HCT116 (cell line): Measurements from ENCODE around the gene CRACR2A.

ENCODE experiments used
- ATF3 ChIP-seq: IDR thresholded peaks from 2 replicates; pipeline ENCODE4 v1.6.1; 2012
- CTCF ChIP-seq, 3 experiments: fragments of 200-600 bp in 1 of 3; sonication (generic) in 1 of 3; IDR thresholded peaks in 2 of 3; conservative IDR thresholded peaks in 1 of 3; 2 replicates each; pipeline ENCODE4 v1.5.1; 2012 to 2017; ENCODE audit warnings: low read depth in 2 of 3, low read length in 2 of 3, antibody characterized with exemption in 1 of 3, borderline replicate concordance in 1 of 3, control low read depth in 1 of 3, mild to moderate bottlenecking in 1 of 3, mixed read lengths in 1 of 3, mixed run types in 1 of 3, moderate library complexity in 1 of 3; ENCODE audit not compliant: insufficient read depth in 1 of 3
- EZH2 ChIP-seq: fragments of 200-600 bp; sonication (generic); IDR thresholded peaks from 2 replicates; pipeline ENCODE4 v1.6.1; 2017; ENCODE audit warnings: antibody characterized with exemption, mixed run types
- EZH2phosphoT487 ChIP-seq: fragments of 200-600 bp; IDR thresholded peaks from 2 replicates; pipeline ENCODE4 v1.6.1; 2018; ENCODE audit warnings: antibody characterized with exemption, borderline replicate concordance
- JUND ChIP-seq: IDR thresholded peaks from 2 replicates; pipeline ENCODE4 v1.6.1; 2012
- POLR2A ChIP-seq: IDR thresholded peaks from 2 replicates; pipeline ENCODE4 v1.7.0; 2011; ENCODE audit warnings: borderline replicate concordance; ENCODE audit not compliant: insufficient read depth, insufficient read length; ENCODE audit errors: extremely low read depth
- POLR2AphosphoS5 ChIP-seq: IDR thresholded peaks from 2 replicates; pipeline ENCODE4 v1.6.1; 2011; ENCODE audit warnings: mild to moderate bottlenecking, low read depth, low read length, moderate library complexity
- RAD21 ChIP-seq: IDR thresholded peaks from 2 replicates; pipeline ENCODE4 v1.6.1; 2012; ENCODE audit warnings: low read depth, mild to moderate bottlenecking
- TCF7L2 ChIP-seq: IDR thresholded peaks from 2 replicates; pipeline ENCODE4 v1.7.0; 2011; ENCODE audit warnings: borderline replicate concordance, inconsistent platforms; ENCODE audit not compliant: insufficient read depth, insufficient read length; ENCODE audit errors: extremely low read depth
- ZNF274 ChIP-seq: fragments of 200-500 bp; sonication (Bioruptor generic); IDR thresholded peaks from 2 replicates; pipeline ENCODE4 v1.6.1; 2014; ENCODE audit warnings: mild to moderate bottlenecking, low read depth, low read length, inconsistent platforms

DNA sequence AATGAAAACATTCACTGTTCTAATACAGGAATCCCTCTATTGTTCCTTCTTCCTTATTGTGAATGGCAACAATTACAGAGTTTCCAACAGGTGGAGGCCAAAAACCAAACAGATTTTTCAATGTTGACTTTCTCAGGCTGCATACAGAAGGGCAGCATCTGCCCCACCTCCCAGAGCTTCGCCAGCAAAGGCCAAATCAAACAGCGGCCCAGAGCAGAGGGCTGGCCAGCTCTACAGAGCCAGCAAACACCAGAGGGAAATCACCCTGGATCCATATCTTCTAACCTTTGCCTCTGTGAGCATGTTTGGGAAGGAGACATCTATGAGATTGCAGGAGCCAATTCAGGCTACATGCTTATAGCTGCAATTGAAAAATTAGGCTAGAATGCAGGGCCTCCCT lies 4.4 kb upstream of the CRACR2A start:
- TF ChIP-seq POLR2AphosphoS5 (no peak), ATF3 (no peak), CTCF (IDR thresholded peaks at IDR 0.05 in 2 of 3, conservative IDR thresholded peaks at IDR 0.05 in 1 of 3; ENCODE audit: borderline replicate concordance in 1 of 3, insufficient read depth in 1 of 3, low read depth in 2 of 3, low read length in 2 of 3) (no peak), ZNF274 (no peak), POLR2A (no peak), EZH2 (no peak), JUND (no peak), RAD21 (no peak), EZH2phosphoT487 (no peak), TCF7L2 (no peak)
